ENCODE measurements around the gene TECPR2.

Gene TECPR2

DNA sequence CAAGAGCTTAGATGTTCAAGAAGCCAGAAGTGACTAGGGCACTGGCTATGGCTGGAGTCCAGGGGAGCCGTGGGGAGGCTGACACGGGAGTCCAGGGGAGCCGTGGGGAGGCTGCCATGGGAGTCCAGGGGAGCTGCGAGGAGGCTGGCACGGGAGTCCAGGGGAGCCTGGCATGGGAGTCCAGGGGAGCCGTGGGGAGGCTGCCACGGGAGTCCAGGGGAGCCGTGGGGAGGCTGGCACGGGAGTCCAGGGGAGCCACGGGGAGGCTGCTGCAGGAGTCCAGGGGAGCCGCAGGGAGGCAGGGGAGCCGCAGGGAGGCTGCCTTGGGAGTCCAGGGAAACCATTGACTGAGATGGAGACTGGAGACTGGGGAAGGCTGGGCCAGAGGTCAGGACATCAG lies 54.9 kb downstream of the TECPR2 start:
- H3K4me3 ChIP-seq (ENCODE audit: low read depth, low read length): no peak overlapping the region
- DNase-seq (ENCODE audit: low read depth): no peak
- no peak for TF ChIP-seq CTCF (IDR thresholded peaks at IDR 0.05; ENCODE audit: control insufficient read depth, extremely low read depth, insufficient read depth)

- no peak for TF ChIP-seq CTCF (IDR thresholded peaks at IDR 0.05; ENCODE audit: control insufficient read depth, extremely low read depth, insufficient read depth)
- no peak for DNase-seq (ENCODE audit: low read depth)
- H3K4me3 ChIP-seq (ENCODE audit: low read depth, low read length): no peak overlapping the region
Measured at GRCh38 chr14:102418169-102418852, 55.6 kb downstream of the TECPR2 start.

DNA sequence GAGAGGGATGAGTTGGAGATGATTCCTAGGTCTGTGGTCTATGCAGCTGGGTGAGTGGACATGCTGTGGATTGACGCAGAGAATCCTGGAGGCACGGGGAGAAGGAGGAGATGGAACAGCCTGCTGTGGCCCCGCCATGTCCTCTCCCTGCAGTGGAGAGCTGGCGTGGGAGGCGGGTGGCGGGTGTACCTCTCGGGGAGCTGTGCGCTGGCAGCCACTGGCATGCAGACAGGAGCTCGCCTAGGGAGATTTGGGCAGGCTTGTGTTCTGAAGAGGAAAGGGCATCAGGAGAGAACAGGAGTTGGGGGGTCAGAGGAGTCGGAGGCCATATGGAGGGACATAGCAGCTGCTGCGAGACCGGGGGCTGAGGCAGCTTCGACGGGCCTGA lies 56.1 kb downstream of the TECPR2 start:
- TF ChIP-seq CTCF (IDR thresholded peaks at IDR 0.05; ENCODE audit: control insufficient read depth, extremely low read depth, insufficient read depth): no peak
- H3K4me3 ChIP-seq (ENCODE audit: low read depth, low read length): no peak overlapping the region
- DNase-seq (ENCODE audit: low read depth): no peak

DNA sequence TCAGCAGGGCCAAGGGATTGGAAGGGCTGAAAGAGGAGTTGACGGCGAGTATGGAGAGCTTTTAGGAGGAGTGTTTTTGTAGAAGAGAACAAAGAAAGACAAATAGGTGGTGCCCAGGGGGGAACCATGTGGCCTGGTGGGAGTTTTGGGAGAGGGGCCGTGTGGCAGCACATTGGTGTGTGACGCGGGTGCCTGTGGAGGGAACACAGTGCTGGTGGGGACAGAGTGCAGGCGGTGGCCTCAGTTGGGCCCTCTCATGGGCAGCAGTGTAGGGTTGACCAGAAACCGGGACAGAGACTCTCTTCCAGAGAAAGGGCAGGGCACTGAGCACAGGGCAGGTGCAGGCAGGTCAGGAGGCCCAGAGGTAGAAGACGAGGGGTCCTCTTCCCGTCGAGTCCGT lies 56.5 kb downstream of the TECPR2 start:
- TF ChIP-seq CTCF (IDR thresholded peaks at IDR 0.05; ENCODE audit: control insufficient read depth, extremely low read depth, insufficient read depth): no peak
- DNase-seq (ENCODE audit: low read depth): no peak
- no peak overlapping the region for H3K4me3 ChIP-seq (ENCODE audit: low read depth, low read length)

- TF ChIP-seq CTCF (IDR thresholded peaks at IDR 0.05; ENCODE audit: control insufficient read depth, extremely low read depth, insufficient read depth): no peak
- H3K4me3 ChIP-seq (ENCODE audit: low read depth, low read length): no peak overlapping the region
- DNase-seq (ENCODE audit: low read depth): no peak
Measured at GRCh38 chr14:102419716-102420115, 57.0 kb downstream of the TECPR2 start.

DNA sequence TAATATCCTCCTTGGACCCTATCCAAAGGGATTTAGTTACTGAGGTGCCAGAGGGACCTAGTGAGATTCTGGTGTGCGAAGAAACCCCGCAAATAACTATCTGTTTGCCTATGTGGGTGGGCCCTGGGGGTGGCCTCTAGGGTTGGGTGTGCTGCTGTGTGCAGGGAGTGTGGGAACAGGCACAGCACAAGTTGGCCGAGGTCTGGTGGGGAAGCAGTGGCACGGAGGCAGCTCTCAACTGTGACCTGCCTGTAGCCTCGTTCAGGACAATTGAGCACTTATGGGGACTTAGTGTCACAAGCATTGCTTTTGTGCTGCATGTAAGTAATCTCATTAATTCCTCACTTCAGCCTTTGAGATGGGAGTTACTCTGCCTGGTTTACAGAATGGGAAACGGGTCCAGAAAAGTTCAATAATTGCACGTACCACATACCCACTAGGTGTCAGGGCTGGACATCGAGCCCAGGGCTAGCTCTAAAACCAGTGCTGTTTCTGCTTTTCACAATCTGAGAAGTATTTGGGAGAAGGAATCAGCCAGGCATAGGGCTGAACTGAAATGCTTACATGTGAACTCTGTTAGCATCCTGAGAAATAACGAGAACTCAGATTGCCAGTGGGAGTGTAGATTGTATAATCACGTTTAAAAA lies 58.8 kb downstream of the TECPR2 start:
- TF ChIP-seq CTCF (IDR thresholded peaks at IDR 0.05; ENCODE audit: control insufficient read depth, extremely low read depth, insufficient read depth): no peak
- DNase-seq (ENCODE audit: low read depth): no peak
- H3K4me3 ChIP-seq (ENCODE audit: low read depth, low read length): no peak overlapping the region

DNA sequence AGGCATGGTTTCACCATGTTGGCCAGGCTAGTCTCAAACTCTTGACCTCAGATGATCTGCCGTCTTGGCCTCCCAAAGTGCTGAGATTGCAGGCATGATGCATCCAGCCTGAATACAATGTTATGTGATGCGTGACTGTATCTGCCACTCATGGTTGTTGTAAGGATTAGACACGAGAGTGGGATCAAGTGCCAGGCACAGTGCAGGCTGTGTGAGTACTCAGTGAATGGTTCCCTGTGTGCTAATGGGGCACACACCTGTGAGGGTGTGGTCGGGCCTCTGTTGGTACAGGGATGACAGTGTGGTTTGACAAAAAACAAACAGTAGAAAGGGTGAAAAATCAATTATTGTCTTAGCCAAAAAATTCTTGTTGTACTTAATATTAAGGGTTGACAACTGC lies 61.8 kb downstream of the TECPR2 start:
- H3K4me3 ChIP-seq (ENCODE audit: low read depth, low read length): no peak overlapping the region
- TF ChIP-seq CTCF (IDR thresholded peaks at IDR 0.05; ENCODE audit: control insufficient read depth, extremely low read depth, insufficient read depth): no peak
- DNase-seq (ENCODE audit: low read depth): no peak

Measured in LNCaP clone FGC (cell line).